Stomach smooth muscle (tissue), 2 donors: ENCODE data around the gene CCND1.

Experiments used
- H3K27ac ChIP-seq: one replicate; pipeline ENCODE4 v1.7.0; 2013; ENCODE audit warnings: mild to moderate bottlenecking, low read length, inconsistent platforms
- H3K27me3 ChIP-seq, 2 donors: one replicate each; pipeline ENCODE4 v1.7.0; 2013; ENCODE audit warnings: low read length in 2 of 2; ENCODE audit not compliant: insufficient read depth in 2 of 2, control insufficient read depth in 1 of 2
- H3K36me3 ChIP-seq, 2 donors: one replicate each; pipeline ENCODE4 v1.7.0; 2013; ENCODE audit warnings: low read length in 2 of 2; ENCODE audit not compliant: control insufficient read depth in 2 of 2, insufficient read depth in 2 of 2
- H3K4me1 ChIP-seq: one replicate; pipeline ENCODE4 v1.7.0; 2013; ENCODE audit warnings: low read length; ENCODE audit not compliant: control insufficient read depth, insufficient read depth
- H3K4me3 ChIP-seq, 2 donors: one replicate each; pipeline ENCODE4 v1.7.0; 2013; ENCODE audit warnings: low read length in 2 of 2
- H3K9ac ChIP-seq, 2 donors: one replicate each; pipeline ENCODE4 v1.7.0; 2013; ENCODE audit warnings: low read length in 2 of 2, mild to moderate bottlenecking in 1 of 2
- H3K9me3 ChIP-seq, 2 donors: one replicate each; pipeline ENCODE4 v1.7.0; 2013; ENCODE audit warnings: low read length in 2 of 2; ENCODE audit not compliant: control insufficient read depth in 2 of 2
- donor health status: healthy.
- donor health status: Pancreatic carcinoma.

CCND1 gene

DNA sequence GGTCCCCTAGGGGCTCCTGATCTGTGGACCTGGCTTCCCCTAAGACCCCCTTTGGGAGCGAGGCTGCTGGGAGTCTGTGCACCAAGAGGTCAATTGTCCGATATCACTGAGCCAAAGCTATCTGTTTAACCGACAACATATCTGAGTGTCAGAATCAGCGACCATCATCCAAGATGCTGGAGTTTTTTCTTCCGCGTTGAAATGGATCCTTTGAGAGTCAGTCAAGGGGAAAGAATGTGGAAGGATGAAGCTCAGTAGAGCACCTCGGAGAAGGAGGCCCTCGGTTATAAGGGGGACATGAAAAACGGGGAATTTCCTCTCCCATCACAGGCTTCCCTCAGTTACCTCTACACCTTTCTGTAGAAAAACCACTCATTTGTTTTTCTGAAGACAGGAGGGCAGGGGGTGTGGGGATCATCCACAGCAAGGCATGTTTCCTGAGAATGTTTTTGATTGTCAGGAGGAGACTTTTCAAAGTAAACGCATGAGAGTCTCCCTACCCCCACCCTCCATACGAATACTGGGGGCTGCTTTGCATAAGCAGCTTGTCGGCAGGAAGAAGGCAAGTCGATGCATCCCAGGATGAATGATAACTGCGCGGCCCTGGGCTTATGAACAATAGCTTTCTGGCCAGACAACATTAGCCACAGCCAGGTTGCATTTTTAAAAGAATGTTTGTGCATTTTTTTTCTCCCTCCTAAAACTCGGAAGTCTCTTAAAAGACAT, 37.7 kb upstream of the CCND1 start:
- H3K4me1 ChIP-seq, result no peaks in the 10 kb centered on the region
- H3K9ac ChIP-seq, result no peak overlapping the region
- H3K9me3 ChIP-seq, result peaks cover 5 to 6% of the 10 kb centered on the region in 2 donors
- H3K4me3 ChIP-seq, result no peak overlapping the region
- peaks cover 4 to 5% of the 10 kb centered on the region in 2 donors for H3K27me3 ChIP-seq
- no peaks in the 10 kb centered on the region for H3K36me3 ChIP-seq
- H3K27ac ChIP-seq, result no peak overlapping the region

DNA sequence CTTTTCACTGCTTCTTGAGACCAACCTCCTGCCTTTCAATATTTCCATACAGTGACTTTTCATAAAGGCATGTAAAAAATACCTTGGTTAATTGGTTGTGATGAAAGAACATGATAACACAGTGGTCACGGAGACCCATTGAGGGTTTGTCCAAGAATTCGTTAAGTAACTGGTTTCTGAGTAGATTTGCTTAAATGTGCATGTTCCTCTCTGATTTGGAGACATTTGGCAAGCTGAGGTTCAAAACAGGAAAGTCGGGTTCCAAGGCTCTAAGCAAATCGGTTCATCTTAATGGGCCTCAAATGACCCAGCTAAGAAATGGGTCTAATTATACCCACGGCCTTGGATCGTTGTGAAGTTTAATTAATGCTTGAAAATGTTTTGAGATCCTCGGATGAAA, 36.9 kb upstream of the CCND1 start:
- Histone ChIP-seq H3K9ac (no peak overlapping the region), H3K4me3 (no peak overlapping the region), H3K4me1 (no peaks in the 10 kb centered on the region), H3K27ac (no peak overlapping the region), H3K36me3 (no peaks in the 10 kb centered on the region), H3K27me3 (peaks cover 4 to 5% of the 10 kb centered on the region in 2 donors), H3K9me3 (peaks cover 6 to 9% of the 10 kb centered on the region in 2 donors)

- H3K4me3 ChIP-seq, result no peak overlapping the region
- no peaks in the 10 kb centered on the region for H3K36me3 ChIP-seq
- H3K27ac ChIP-seq, result no peak overlapping the region
- H3K9me3 ChIP-seq, result peaks cover 17 to 22% of the 10 kb centered on the region in 2 donors
- no peaks in the 10 kb centered on the region for H3K4me1 ChIP-seq
- no peak overlapping the region for H3K9ac ChIP-seq
- H3K27me3 ChIP-seq, result peaks cover 2 to 5% of the 10 kb centered on the region in 2 donors
These were observed 35.0 kb upstream of the CCND1 start for GRCh38 chr11:69605737-69606526.

DNA sequence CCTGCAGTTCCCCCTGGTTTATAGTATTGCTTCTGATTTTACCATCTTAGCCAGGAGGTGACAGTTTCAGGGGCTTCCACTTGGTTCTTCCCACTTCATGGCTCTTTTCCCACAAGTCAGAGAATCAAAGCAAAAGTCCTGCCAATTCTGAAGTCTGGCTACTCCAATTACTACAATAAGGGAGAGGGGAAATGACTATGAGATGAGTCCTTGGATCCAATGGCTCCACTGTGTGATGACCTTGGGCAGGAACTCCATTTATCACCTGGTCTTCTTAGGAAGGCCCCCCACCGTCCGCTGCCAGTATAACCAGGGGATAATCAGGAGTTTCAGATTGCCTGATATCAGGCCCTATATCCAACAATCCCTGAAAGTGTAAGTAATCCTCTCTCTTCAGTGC, 31.6 kb upstream of the CCND1 start:
- Histone ChIP-seq H3K9me3 (peaks cover 11 to 22% of the 10 kb centered on the region in 2 donors), H3K9ac (no peak overlapping the region), H3K27me3 (peaks cover 0 to 3% of the 10 kb centered on the region in 2 donors), H3K4me3 (no peak overlapping the region), H3K4me1 (no peaks in the 10 kb centered on the region), H3K27ac (no peak overlapping the region), H3K36me3 (no peaks in the 10 kb centered on the region)

- no peaks in the 10 kb centered on the region for H3K36me3 ChIP-seq
- no peak overlapping the region for H3K9ac ChIP-seq
- H3K9me3 ChIP-seq, result peaks cover 11 to 22% of the 10 kb centered on the region in 2 donors
- no peaks in the 10 kb centered on the region for H3K4me1 ChIP-seq
- peaks cover 0 to 3% of the 10 kb centered on the region in 2 donors for H3K27me3 ChIP-seq
- H3K4me3 ChIP-seq, result no peak overlapping the region
- no peak overlapping the region for H3K27ac ChIP-seq
These were observed 29.1 kb upstream of the CCND1 start for GRCh38 chr11:69611548-69612526.

DNA sequence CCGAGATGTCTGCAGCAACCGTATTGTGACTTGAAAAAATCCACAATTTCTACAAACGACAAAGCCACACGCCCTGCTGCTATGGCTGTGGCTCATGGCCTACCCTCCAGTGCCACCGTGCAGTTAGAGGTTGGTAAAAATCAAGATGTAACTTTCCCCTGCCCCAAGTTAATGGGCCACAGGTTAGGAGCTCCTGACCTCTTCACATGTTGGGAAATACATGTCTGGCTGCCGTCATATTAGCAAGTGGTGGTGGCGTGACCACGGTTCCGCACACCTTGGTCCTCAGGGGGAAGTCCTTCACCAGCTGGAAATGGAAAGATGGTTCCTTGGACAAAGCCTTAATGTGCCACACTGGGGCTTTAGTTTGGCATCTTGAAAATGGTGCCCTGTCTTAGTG, 27.4 kb upstream of the CCND1 start:
- Histone ChIP-seq H3K9me3 (peaks cover 11 to 15% of the 10 kb centered on the region in 2 donors), H3K27ac (no peak overlapping the region)

GRCh38 chr11:69614085-69614484, 26.9 kb upstream of the CCND1 start:
- H3K4me3 ChIP-seq, result no peak overlapping the region
- H3K27ac ChIP-seq, result no peak overlapping the region
- H3K4me1 ChIP-seq, result no peaks in the 10 kb centered on the region
- H3K9ac ChIP-seq, result no peak overlapping the region
- no peaks in the 10 kb centered on the region for H3K36me3 ChIP-seq
- H3K9me3 ChIP-seq, result peaks cover 11 to 12% of the 10 kb centered on the region in 2 donors
- H3K27me3 ChIP-seq, result peaks cover 3 to 6% of the 10 kb centered on the region in 2 donors

More for the DNA sequence above, 27.4 kb upstream of the CCND1 start:
- no peaks in the 10 kb centered on the region for H3K4me1 ChIP-seq
- no peak overlapping the region for H3K9ac ChIP-seq
- H3K4me3 ChIP-seq, result no peak overlapping the region
- peaks cover 3 to 6% of the 10 kb centered on the region in 2 donors for H3K27me3 ChIP-seq
- no peaks in the 10 kb centered on the region for H3K36me3 ChIP-seq

GRCh38 chr11:69615545-69616278, 25.2 kb upstream of the CCND1 start:
- no peak overlapping the region for H3K4me3 ChIP-seq

GRCh38 chr11:69617220-69617619, 23.7 kb upstream of the CCND1 start:
- peaks cover 3 to 8% of the 10 kb centered on the region in 2 donors for H3K27me3 ChIP-seq
- H3K4me3 ChIP-seq, result no peak overlapping the region
- H3K9ac ChIP-seq, result no peak overlapping the region
- H3K36me3 ChIP-seq, result no peaks in the 10 kb centered on the region
- no peak overlapping the region for H3K27ac ChIP-seq
- H3K9me3 ChIP-seq, result no peaks in the 10 kb centered on the region
- no peaks in the 10 kb centered on the region for H3K4me1 ChIP-seq

More at GRCh38 chr11:69615545-69616278, 25.2 kb upstream of the CCND1 start:
- Histone ChIP-seq H3K9me3 (peaks cover 0 to under 1% of the 10 kb centered on the region in 2 donors), H3K4me1 (no peaks in the 10 kb centered on the region), H3K27me3 (peaks cover 3 to 7% of the 10 kb centered on the region in 2 donors), H3K9ac (no peak overlapping the region), H3K36me3 (no peaks in the 10 kb centered on the region), H3K27ac (no peak overlapping the region)

- no peaks in the 10 kb centered on the region for H3K4me1 ChIP-seq
- H3K4me3 ChIP-seq, result no peak overlapping the region
- H3K27me3 ChIP-seq, result peaks cover 3 to 8% of the 10 kb centered on the region in 2 donors
- no peak overlapping the region for H3K9ac ChIP-seq
- no peaks in the 10 kb centered on the region for H3K36me3 ChIP-seq
- no peaks in the 10 kb centered on the region for H3K9me3 ChIP-seq
- H3K27ac ChIP-seq, result no peak overlapping the region
These were observed 23.3 kb upstream of the CCND1 start for GRCh38 chr11:69617682-69618081.
